HUES6 (cell line): ENCODE measurements around the gene PNMA6A.
"Not testable (repeated sequence)": the region's sequence is repeated elsewhere in the genome, so short reads cannot be mapped to it uniquely, and the experiment has no call there.

Source experiments
- H3K27ac ChIP-seq: 2 replicates; pipeline ENCODE4 v1.7.0; 2013; ENCODE audit warnings: low read depth, mild to moderate bottlenecking, low read length, inconsistent platforms
- H3K27me3 ChIP-seq: 2 replicates; pipeline ENCODE4 v1.6.1; 2013; ENCODE audit warnings: low read length; ENCODE audit not compliant: control insufficient read depth, insufficient read depth
- H3K36me3 ChIP-seq: 2 replicates; pipeline ENCODE4 v1.6.1; 2013; ENCODE audit warnings: low read length; ENCODE audit not compliant: control insufficient read depth, insufficient read depth
- H3K4me1 ChIP-seq: 2 replicates; pipeline ENCODE4 v1.6.1; 2013; ENCODE audit warnings: low read length; ENCODE audit not compliant: control insufficient read depth, insufficient read depth
- H3K4me3 ChIP-seq: 2 replicates; pipeline ENCODE4 v1.5.1; 2013; ENCODE audit warnings: low read depth, low read length
- H3K9ac ChIP-seq: one replicate; pipeline ENCODE4 v1.6.1; 2013; ENCODE audit warnings: mild to moderate bottlenecking, low read length
- H3K9me3 ChIP-seq: 2 replicates; pipeline ENCODE4 v1.6.1; 2013; ENCODE audit warnings: low read depth, low read length; ENCODE audit not compliant: control insufficient read depth, insufficient read depth

The PNMA6A gene

DNA sequence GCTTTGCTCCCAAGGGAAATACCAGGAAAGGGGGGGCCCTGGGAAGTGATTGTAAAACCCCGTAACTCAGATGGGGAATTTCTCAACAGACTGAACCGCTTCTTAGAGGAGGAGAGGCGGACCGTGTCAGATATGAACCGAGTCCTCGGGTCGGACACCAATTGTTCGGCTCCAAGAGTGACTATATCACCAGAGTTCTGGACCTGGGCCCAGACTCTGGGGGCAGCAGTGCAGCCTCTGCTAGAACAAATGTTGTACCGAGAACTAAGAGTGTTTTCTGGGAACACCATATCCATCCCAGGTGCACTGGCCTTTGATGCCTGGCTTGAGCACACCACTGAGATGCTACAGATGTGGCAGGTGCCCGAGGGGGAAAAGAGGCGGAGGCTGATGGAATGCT is 15.0 kb upstream of the PNMA6A start:
- Histone ChIP-seq H3K9me3 (peaks cover 44% of the 10 kb centered on the region; the same call in 1 of the 2 replicates), H3K9ac (no peak overlapping the region), H3K27me3 (peaks cover 39% of the 10 kb centered on the region), H3K4me1 (peaks cover 3% of the 10 kb centered on the region; the same call in 1 of the 2 replicates), H3K4me3 (no peak overlapping the region), H3K27ac (no peak overlapping the region), H3K36me3 (no peaks in the 10 kb centered on the region)

DNA sequence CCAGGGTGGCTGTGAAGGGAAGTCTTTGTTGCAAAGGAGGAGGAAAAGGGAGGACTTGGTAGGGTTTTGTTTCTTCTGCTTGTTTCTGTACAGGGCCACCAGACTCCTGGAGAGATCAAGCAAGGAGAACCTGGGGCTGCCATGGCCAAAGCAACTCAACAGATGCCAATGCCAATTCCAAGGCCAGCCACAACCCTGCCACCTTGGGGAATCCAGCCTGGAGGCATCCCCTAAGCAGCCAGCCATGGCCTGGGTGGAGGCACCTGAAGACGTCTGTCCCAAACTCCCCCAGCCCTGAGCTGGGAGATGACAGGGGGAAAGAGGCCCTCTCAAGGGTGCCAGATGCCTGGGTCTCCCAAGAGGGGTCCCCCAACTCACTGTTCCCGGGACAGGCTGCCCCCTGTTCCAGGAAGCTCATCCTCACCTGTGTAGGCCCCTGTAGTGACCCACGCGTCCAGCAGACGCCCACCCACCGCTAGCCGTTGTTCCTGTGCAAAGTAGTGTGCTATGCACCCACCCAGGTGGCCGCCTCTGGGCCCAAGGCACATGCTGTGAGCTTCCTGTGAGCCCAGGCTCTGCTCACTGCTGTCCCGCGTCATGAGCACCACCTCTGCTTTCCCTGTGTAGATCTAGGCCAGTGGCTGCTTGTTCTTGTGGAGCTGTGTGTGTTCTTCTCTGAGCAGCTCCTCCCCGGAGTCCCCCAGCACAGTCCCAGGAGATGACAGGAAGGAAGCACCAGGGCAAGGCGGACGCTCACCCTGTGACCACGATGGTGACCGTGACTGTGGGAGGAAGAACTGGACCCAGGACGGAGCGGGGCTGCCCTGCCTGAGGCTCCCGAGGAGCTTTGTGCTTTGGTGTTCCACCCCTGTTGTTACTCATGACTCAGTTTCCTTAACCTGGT is 12.8 kb upstream of the PNMA6A start:
- Histone ChIP-seq H3K4me1 (peaks cover 3% of the 10 kb centered on the region; the same call in 1 of the 2 replicates), H3K36me3 (no peaks in the 10 kb centered on the region), H3K9me3 (peaks cover 44% of the 10 kb centered on the region; the same call in 1 of the 2 replicates), H3K27me3 (peaks cover 38% of the 10 kb centered on the region), H3K27ac (no peak overlapping the region), H3K9ac (no peak overlapping the region), H3K4me3 (no peak overlapping the region)

DNA sequence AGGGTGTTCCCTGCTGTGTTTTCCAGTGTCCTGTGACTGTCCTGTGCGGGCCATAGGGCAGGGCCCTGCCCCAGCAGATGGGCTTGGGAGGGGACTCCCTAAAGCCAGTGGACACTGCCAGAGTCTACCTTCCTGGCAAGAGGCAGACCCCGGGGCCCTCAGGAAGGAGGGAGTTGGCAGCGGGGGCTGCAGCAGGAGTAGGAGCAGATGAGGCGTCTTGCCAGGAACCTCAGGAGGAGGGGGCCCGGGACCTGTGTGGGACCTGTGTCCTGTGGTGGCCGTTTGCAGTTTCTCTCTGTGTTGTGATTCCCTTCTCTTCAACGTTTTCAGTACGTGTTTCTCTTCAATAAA is 12.2 kb upstream of the PNMA6A start:
- H3K9ac ChIP-seq: no peak overlapping the region
- H3K4me3 ChIP-seq: no peak overlapping the region
- peaks cover 39% of the 10 kb centered on the region; the same call in 1 of the 2 replicates for H3K9me3 ChIP-seq
- no peak overlapping the region for H3K27ac ChIP-seq
- peaks cover 3% of the 10 kb centered on the region; the same call in 1 of the 2 replicates for H3K4me1 ChIP-seq
- H3K36me3 ChIP-seq: no peaks in the 10 kb centered on the region
- peaks cover 32% of the 10 kb centered on the region for H3K27me3 ChIP-seq

DNA sequence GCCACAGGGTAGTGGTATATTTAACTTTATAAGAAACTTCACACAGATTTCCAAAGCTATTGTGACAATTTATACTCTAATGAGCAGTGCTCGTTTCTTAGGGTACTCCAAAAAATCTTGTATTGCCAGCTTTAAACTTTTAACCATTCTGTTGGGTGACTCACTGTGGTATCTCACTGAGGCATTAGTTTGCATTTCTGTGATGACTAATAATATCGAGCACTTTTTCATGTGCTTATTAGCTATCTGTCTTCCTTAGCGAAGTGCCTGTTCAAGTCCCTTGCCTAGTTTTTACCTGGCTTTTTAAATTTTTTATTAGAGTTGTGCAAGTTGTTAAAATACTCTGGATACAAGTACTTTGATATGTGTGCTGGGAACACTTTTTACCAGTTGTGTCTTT is 10.5 kb upstream of the PNMA6A start:
- H3K27ac ChIP-seq: no peak overlapping the region
- H3K4me1 ChIP-seq: peaks cover 3% of the 10 kb centered on the region; the same call in 1 of the 2 replicates
- H3K36me3 ChIP-seq: no peaks in the 10 kb centered on the region
- no peak overlapping the region for H3K9ac ChIP-seq
- no peak overlapping the region for H3K4me3 ChIP-seq
- peaks cover 30% of the 10 kb centered on the region for H3K27me3 ChIP-seq
- H3K9me3 ChIP-seq: peaks cover 38% of the 10 kb centered on the region; the same call in 1 of the 2 replicates

DNA sequence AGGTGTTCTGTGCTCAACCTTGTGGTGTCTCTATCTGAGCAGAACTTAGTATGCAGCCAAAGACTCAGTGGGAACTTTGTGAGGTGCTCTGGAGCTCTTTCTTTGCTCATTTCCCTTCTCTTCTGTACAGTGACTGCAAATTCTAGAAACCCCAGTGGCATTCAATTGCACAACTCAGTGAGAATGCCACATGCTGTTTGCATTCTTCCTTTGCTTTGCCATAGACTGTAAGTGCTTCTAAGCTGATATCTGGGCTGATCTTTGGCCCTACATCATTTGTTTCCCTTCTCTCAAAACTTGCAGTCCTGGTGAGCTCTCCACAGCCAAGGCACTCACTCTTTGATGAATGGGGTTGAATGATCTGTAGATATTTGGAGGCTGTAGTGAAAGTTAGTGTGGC is 8.9 kb upstream of the PNMA6A start:
- H3K36me3 ChIP-seq: no peaks in the 10 kb centered on the region
- H3K27ac ChIP-seq: no peak overlapping the region
- H3K9ac ChIP-seq: no peak overlapping the region
- H3K4me1 ChIP-seq: no peaks in the 10 kb centered on the region; the same call in 1 of the 2 replicates
- H3K27me3 ChIP-seq: peaks cover 14% of the 10 kb centered on the region; the same call in 1 of the 2 replicates
- H3K9me3 ChIP-seq: peaks cover 29% of the 10 kb centered on the region; the same call in 1 of the 2 replicates
- H3K4me3 ChIP-seq: no peak overlapping the region

DNA sequence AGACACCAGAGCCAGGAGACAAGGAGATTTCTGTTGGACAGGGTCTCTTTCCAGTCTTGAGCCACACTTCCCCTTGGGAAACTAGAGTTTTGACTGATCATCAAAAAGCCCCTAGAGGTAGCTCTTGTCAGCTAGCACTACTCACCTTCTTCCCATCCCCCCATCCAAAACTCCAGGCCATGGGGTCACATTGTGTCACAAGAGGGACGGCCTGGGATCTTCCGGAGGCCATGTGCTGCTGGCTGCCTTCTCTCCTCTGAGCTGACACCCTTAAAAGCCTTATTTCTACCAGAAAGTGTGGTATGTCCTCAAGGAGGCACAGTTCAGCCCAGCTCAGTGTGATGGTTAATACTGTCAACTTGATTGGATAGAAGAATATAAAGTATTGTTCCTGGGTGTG is 8.2 kb upstream of the PNMA6A start:
- Histone ChIP-seq H3K4me3 (no peak overlapping the region), H3K36me3 (no peaks in the 10 kb centered on the region), H3K27ac (no peak overlapping the region), H3K9ac (no peak overlapping the region), H3K27me3 (peaks cover 12% of the 10 kb centered on the region; the same call in 1 of the 2 replicates), H3K4me1 (no peaks in the 10 kb centered on the region; the same call in 1 of the 2 replicates), H3K9me3 (peaks cover 28% of the 10 kb centered on the region; the same call in 1 of the 2 replicates)

DNA sequence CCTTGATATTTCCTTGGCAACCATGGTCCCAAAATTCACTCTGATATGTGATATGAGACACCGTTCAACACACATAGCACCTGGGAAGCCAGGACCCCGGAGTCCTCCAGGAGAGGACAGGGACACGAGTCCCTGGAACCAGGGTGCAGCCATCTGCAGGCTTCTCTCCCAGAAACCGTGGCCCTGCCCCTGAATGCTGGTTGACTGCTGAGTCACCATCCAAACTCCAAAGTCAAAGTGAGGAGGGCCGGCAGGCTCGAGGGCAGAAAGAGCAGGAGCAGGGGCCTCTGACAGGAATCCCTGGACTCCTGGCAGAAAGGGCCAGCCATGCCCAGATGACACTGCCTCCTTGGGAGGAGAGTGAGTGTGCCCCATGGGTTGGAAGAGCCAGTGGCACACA is 6.9 kb upstream of the PNMA6A start:
- Histone ChIP-seq H3K4me1 (no peaks in the 10 kb centered on the region; the same call in 1 of the 2 replicates), H3K27ac (no peak overlapping the region), H3K9ac (no peak overlapping the region), H3K36me3 (no peaks in the 10 kb centered on the region), H3K4me3 (no peak overlapping the region), H3K27me3 (peaks cover 12% of the 10 kb centered on the region; the same call in 1 of the 2 replicates), H3K9me3 (peaks cover 19% of the 10 kb centered on the region; the same call in 1 of the 2 replicates)

DNA sequence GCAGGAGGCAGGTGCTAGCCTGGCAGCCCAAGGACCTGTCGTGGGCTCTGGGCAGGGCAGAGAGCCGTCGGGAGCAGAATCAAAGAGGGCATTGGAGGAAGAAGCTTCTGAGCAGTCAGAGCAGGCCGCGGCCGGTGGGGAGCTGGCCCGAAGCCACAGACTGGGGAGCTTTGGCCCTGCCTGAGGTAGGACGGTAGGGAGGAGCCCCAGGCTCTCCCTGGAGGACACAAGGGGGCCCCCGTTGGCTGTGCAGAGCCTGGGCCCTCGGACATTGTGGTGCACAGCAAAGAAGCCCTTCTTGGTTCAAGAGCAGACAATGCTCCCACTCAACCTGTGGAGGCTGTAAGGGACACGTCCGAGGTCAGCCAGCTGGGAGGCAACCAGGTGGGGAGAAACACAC is 5.9 kb upstream of the PNMA6A start:
- H3K4me3 ChIP-seq, H3K36me3 ChIP-seq, H3K9ac ChIP-seq, H3K27ac ChIP-seq, H3K4me1 ChIP-seq: not testable (repeated sequence)
- H3K9me3 ChIP-seq: peaks cover 12% of the 10 kb centered on the region; the same call in 1 of the 2 replicates
- H3K27me3 ChIP-seq: peaks cover 12% of the 10 kb centered on the region; the same call in 1 of the 2 replicates

DNA sequence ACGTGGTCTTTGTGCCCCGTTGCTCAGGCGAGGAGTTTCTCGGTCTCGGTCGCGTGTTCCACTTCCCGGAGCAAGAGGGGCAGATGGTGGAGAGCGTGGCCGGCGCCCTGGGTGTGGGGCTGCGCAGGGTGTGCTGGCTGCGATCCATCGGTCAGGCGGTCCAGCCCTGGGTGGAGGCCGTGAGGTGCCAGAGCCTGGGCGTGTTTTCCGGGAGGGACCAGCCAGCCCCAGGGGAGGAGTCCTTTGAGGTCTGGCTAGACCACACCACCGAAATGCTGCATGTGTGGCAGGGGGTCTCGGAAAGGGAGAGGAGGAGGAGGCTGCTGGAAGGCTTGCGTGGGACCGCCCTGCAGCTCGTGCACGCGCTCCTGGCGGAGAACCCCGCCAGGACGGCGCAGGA is 1.1 kb downstream of the PNMA6A start:
- H3K4me1 ChIP-seq, H3K4me3 ChIP-seq, H3K27me3 ChIP-seq, H3K36me3 ChIP-seq, H3K9ac ChIP-seq, H3K27ac ChIP-seq, H3K9me3 ChIP-seq: not testable (repeated sequence)

DNA sequence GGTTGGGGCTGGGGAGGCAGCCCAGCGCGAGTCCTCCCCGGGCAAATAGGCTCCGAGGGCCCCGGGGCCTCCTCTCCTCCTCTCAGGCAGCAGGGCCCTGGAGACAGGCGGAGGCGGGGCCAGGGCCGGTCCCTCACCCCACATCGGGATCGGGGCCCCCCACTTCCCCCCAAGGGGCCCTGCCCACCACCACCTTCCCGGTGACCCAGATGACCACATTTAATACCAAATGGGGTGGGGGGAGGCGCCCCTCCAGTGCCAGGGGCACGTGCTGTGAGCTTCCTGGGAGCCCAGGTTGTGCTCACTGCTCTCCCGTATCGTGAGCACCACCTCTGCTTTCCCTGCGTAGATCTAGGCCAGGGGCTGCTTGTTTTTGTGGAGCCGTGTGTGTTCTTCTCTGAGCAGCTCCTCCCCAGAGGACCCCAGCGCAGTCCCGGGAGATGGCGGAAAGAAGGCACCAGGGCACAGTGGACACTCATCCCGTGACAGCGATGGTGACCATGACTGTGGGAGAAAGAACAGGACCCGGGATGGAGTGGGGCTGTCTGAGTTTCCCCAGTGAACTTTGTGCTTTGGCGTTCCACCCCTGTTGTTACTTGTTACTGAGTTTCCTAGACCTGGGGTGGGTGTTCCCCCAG is 2.1 kb downstream of the PNMA6A start:
- Histone ChIP-seq H3K9me3 (no peaks in the 10 kb centered on the region; the same call in 1 of the 2 replicates), H3K4me3 (no peak overlapping the region), H3K27ac (no peak overlapping the region), H3K27me3 (no peaks in the 10 kb centered on the region), H3K36me3 (no peaks in the 10 kb centered on the region), H3K4me1 (no peaks in the 10 kb centered on the region), H3K9ac (no peak overlapping the region)

DNA sequence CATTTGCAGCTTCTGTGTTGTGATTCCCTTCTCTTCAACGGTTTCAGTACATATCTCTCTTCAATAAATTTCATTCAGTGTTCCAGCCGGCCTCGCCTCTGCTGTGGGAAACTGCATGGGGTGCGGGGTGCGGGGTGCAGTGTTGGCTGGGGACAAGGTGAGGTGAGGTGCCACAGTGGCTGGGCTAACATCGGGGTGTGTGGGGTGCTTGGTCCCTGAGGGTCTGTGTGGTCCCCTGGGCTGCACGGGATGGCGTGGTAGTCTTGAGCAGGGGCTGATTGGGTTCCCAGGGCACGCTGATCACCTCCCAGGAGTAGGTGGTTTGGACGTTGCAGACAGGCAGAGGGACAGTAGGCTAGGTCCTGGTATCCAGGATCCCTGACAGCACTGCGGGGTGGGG is 2.7 kb downstream of the PNMA6A start:
- Histone ChIP-seq H3K4me3 (no peak overlapping the region), H3K27me3 (no peaks in the 10 kb centered on the region), H3K36me3 (no peaks in the 10 kb centered on the region), H3K9me3 (no peaks in the 10 kb centered on the region; the same call in 1 of the 2 replicates), H3K27ac (no peak overlapping the region), H3K9ac (no peak overlapping the region), H3K4me1 (no peaks in the 10 kb centered on the region)
